Loucy (cell line): Measurements from ENCODE around the gene ZNF319.

Experiments
- H2AFZ ChIP-seq: fragments of 200-600 bp; sonication (generic); 2 replicates; pipeline ENCODE4 v1.6.0; 2016; ENCODE audit warnings: antibody characterized with exemption, mild to moderate bottlenecking, low read length, moderate library complexity
- H3F3A ChIP-seq: fragments of 200-600 bp; 2 replicates; pipeline ENCODE4 v1.6.0; 2016; ENCODE audit warnings: antibody characterized with exemption, low read depth, mild to moderate bottlenecking
- H3K27me3 ChIP-seq: fragments of 200-600 bp; sonication (generic); 2 replicates; pipeline ENCODE4 v1.6.1; 2014; ENCODE audit warnings: low read length, mild to moderate bottlenecking; ENCODE audit not compliant: insufficient read depth, poor library complexity, severe bottlenecking
- H3K36me3 ChIP-seq: fragments of 200-600 bp; sonication (generic); 2 replicates; pipeline ENCODE4 v1.6.1; 2016; ENCODE audit warnings: low read length; ENCODE audit not compliant: insufficient read depth
- H3K4me1 ChIP-seq: fragments of 200-600 bp; sonication (generic); 2 replicates; pipeline ENCODE4 v1.5.1; 2014; ENCODE audit warnings: low read length, mild to moderate bottlenecking; ENCODE audit not compliant: insufficient read depth, poor library complexity, severe bottlenecking
- H3K4me2 ChIP-seq: fragments of 200-600 bp; sonication (generic); 2 replicates; pipeline ENCODE4 v1.6.0; 2014; ENCODE audit warnings: antibody characterized with exemption, low read length, low read depth, mild to moderate bottlenecking; ENCODE audit not compliant: poor library complexity, severe bottlenecking
- H3K4me3 ChIP-seq: fragments of 200-600 bp; sonication (generic); 2 replicates; pipeline ENCODE4 v1.5.1; 2014; ENCODE audit warnings: low read length, mild to moderate bottlenecking, mixed read lengths; ENCODE audit not compliant: poor library complexity, severe bottlenecking
- H3K79me2 ChIP-seq: fragments of 200-600 bp; sonication (generic); 2 replicates; pipeline ENCODE4 v1.6.1; 2014; ENCODE audit warnings: low read length; ENCODE audit not compliant: insufficient read depth
- H3K9ac ChIP-seq: fragments of 200-600 bp; sonication (generic); 2 replicates; pipeline ENCODE4 v1.6.0; 2014; ENCODE audit warnings: mild to moderate bottlenecking, low read depth, low read length, moderate library complexity; ENCODE audit not compliant: poor library complexity, severe bottlenecking
- H3K9me2 ChIP-seq: fragments of 200-600 bp; sonication (generic); replicated peaks from 2 replicates; pipeline ENCODE4 v1.6.1; 2016; ENCODE audit warnings: low read depth, low read length, mixed read lengths
- H3K9me3 ChIP-seq: fragments of 200-600 bp; sonication (generic); 2 replicates; pipeline ENCODE4 v1.6.1; 2014; ENCODE audit warnings: mild to moderate bottlenecking, antibody characterized with exemption, low read length, low read depth; ENCODE audit not compliant: insufficient read depth
- H4K20me1 ChIP-seq: fragments of 200-600 bp; sonication (generic); 2 replicates; pipeline ENCODE4 v1.6.0; 2014; ENCODE audit warnings: antibody characterized with exemption, low read length, mild to moderate bottlenecking; ENCODE audit not compliant: insufficient read depth, poor library complexity, severe bottlenecking
- EZH2phosphoT487 ChIP-seq: fragments of 200-600 bp; IDR thresholded peaks from 2 replicates; pipeline ENCODE4 v1.6.1; 2018; ENCODE audit warnings: antibody characterized with exemption, mild to moderate bottlenecking, moderate library complexity, borderline replicate concordance
- TF ChIP-seq, protein P1 (sequence below): fragments of 200-600 bp; sonication (generic); conservative IDR thresholded peaks from 2 replicates; pipeline ENCODE4 v1.5.1; 2014; ENCODE audit warnings: mild to moderate bottlenecking, antibody characterized with exemption, low read length

The ZNF319 gene

DNA sequence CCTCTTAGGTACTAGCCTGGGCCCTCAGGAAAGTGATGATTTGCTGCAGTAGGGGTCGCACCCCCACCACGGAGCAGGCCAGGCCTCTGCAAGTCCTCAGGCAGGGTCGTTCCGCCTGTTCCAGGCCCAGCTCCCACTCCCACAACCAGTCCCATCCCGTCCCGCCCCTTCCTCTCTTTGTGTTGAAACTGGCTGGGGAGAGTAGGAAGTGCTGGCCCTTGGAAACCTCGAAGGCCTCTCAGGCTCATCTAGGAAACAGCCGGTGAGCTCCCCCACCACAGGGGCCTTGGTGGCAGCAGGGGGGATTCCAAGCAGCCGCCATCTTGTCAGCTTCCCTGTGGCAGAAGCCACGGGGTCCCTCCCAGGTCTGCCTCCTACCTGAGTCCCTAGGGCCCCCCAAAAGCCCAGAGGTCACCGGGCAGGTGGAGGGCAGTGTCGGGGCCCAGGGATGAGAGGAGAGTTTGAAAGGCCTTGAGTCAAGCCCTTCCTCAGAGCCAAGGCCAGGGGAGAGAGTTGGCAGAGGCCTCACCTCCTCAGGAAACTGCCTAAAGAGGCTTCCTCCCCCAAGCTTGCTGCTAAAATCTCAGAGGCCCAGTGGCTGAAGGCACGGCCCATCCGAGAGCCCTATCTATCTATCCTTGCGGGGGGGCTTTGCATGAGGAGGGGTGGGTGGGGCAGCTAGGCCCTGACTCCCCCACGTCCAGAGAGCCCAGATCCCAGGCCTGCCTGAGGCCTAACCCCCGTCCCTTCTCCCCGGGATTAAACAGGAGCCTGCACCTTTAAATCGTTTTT, 47.3 kb upstream of the ZNF319 start:
- H3K4me1 ChIP-seq = no peaks in the 10 kb centered on the region
- no peaks in the 10 kb centered on the region for H3K9me2 ChIP-seq
- H3K9me3 ChIP-seq = no peaks in the 10 kb centered on the region
- no peak for TF ChIP-seq EZH2phosphoT487
- TF ChIP-seq, protein P1, sequence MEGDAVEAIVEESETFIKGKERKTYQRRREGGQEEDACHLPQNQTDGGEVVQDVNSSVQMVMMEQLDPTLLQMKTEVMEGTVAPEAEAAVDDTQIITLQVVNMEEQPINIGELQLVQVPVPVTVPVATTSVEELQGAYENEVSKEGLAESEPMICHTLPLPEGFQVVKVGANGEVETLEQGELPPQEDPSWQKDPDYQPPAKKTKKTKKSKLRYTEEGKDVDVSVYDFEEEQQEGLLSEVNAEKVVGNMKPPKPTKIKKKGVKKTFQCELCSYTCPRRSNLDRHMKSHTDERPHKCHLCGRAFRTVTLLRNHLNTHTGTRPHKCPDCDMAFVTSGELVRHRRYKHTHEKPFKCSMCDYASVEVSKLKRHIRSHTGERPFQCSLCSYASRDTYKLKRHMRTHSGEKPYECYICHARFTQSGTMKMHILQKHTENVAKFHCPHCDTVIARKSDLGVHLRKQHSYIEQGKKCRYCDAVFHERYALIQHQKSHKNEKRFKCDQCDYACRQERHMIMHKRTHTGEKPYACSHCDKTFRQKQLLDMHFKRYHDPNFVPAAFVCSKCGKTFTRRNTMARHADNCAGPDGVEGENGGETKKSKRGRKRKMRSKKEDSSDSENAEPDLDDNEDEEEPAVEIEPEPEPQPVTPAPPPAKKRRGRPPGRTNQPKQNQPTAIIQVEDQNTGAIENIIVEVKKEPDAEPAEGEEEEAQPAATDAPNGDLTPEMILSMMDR = no peak
- no peaks in the 10 kb centered on the region for H4K20me1 ChIP-seq
- no peaks in the 10 kb centered on the region for H3K27me3 ChIP-seq
- H3F3A ChIP-seq = no peaks in the 10 kb centered on the region
- H3K79me2 ChIP-seq = no peaks in the 10 kb centered on the region
- no peak overlapping the region for H3K4me3 ChIP-seq
- no peak overlapping the region for H3K4me2 ChIP-seq
- no peaks in the 10 kb centered on the region for H3K36me3 ChIP-seq
- H3K9ac ChIP-seq = no peak overlapping the region
- no peak overlapping the region for H2AFZ ChIP-seq

DNA sequence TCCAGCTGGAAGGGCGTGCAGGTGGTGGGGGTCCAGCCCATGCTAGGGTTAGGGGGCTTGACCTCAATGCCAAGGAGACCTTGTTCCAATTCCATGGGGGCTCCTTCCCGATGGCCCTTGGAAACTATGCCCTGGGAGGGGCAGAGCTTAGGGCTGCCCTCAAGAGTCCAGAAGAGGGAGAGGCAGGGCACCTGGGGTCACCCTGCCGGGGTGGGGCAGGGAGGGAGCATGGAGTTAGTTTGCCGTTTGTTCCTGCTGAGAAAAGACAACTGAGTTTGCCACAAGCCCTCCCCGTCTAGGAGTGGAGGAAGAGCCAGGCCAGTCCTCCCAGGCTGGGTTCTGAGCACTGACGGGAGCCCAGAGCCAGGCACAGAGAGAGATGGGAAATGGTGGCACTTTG, 46.5 kb upstream of the ZNF319 start:
- Histone ChIP-seq H3F3A (no peaks in the 10 kb centered on the region), H4K20me1 (no peaks in the 10 kb centered on the region), H3K4me1 (no peaks in the 10 kb centered on the region), H3K9me3 (no peaks in the 10 kb centered on the region), H3K4me2 (no peak overlapping the region), H3K9ac (no peak overlapping the region), H3K79me2 (no peaks in the 10 kb centered on the region), H3K4me3 (no peak overlapping the region), H3K36me3 (no peaks in the 10 kb centered on the region), H3K9me2 (no peaks in the 10 kb centered on the region), H3K27me3 (no peaks in the 10 kb centered on the region), H2AFZ (no peak overlapping the region)
- TF ChIP-seq, protein P1 = no peak
- TF ChIP-seq EZH2phosphoT487 = no peak

GRCh38 chr16:58046054-58046881, 45.8 kb upstream of the ZNF319 start:
- no peak overlapping the region for H2AFZ ChIP-seq
- H3F3A ChIP-seq = no peaks in the 10 kb centered on the region
- H3K4me1 ChIP-seq = no peaks in the 10 kb centered on the region
- H4K20me1 ChIP-seq = no peaks in the 10 kb centered on the region
- H3K4me2 ChIP-seq = no peak overlapping the region
- no peaks in the 10 kb centered on the region for H3K27me3 ChIP-seq
- H3K36me3 ChIP-seq = no peaks in the 10 kb centered on the region
- no peak overlapping the region for H3K9ac ChIP-seq
- H3K9me3 ChIP-seq = no peaks in the 10 kb centered on the region
- H3K9me2 ChIP-seq = no peaks in the 10 kb centered on the region
- H3K79me2 ChIP-seq = no peaks in the 10 kb centered on the region
- TF ChIP-seq EZH2phosphoT487 = no peak
- TF ChIP-seq, protein P1 = no peak
- no peak overlapping the region for H3K4me3 ChIP-seq
